Measurements from ENCODE around the gene PTHLH. TPM values are rescaled to one million over a fixed set of nuclear protein-coding genes. Genes with fewer than 3 reads are reported as not detected.

Gene PTHLH
- total RNA-seq, 1 donor from 2014 or later = 7.9 TPM

GRCh38 chr12:27979145-27979544 lies 6.6 kb upstream of the PTHLH start:
- intact Hi-C loops (cut with DNase I) = loop anchor here (5.0 kb wide), 1 partner anchor 1922 kb away; no protein-coding TSS in a partner anchor

GRCh38 chr12:27975222-27976136 lies 2.9 kb upstream of the PTHLH start:
- intact Hi-C loops (cut with DNase I) = loop anchor here (5.0 kb wide), 1 partner anchor 1918 kb away; no protein-coding TSS in a partner anchor
- Histone ChIP-seq H3K27me3 (no peaks in the 10 kb centered on the region), H3K27ac (peak overlapping the region; percentile 32)

More at GRCh38 chr12:27979145-27979544, 6.6 kb upstream of the PTHLH start:
- TF ChIP-seq POLR2A (IDR thresholded peaks at IDR 0.05) (no peak), POLR2AphosphoS5 (IDR thresholded peaks at IDR 0.05; ENCODE audit: insufficient read depth in 1 of 2, low read depth in 1 of 2) (no peak)
- TF ChIP-seq, protein P1, sequence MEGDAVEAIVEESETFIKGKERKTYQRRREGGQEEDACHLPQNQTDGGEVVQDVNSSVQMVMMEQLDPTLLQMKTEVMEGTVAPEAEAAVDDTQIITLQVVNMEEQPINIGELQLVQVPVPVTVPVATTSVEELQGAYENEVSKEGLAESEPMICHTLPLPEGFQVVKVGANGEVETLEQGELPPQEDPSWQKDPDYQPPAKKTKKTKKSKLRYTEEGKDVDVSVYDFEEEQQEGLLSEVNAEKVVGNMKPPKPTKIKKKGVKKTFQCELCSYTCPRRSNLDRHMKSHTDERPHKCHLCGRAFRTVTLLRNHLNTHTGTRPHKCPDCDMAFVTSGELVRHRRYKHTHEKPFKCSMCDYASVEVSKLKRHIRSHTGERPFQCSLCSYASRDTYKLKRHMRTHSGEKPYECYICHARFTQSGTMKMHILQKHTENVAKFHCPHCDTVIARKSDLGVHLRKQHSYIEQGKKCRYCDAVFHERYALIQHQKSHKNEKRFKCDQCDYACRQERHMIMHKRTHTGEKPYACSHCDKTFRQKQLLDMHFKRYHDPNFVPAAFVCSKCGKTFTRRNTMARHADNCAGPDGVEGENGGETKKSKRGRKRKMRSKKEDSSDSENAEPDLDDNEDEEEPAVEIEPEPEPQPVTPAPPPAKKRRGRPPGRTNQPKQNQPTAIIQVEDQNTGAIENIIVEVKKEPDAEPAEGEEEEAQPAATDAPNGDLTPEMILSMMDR (IDR thresholded peaks at IDR 0.05) = no peak
- Histone ChIP-seq H3K4me1 (peaks cover 21% of the 10 kb centered on the region), H3K9me3 (no peaks in the 10 kb centered on the region), H3K4me3 (no peak overlapping the region), H3K27me3 (no peaks in the 10 kb centered on the region), H3K36me3 (no peaks in the 10 kb centered on the region), H3K27ac (no peak overlapping the region)
- DNase-seq (ENCODE audit: extremely low spot score in 2 of 2) = no peak

GRCh38 chr12:27974735-27975221 lies 2.2 kb upstream of the PTHLH start:
- peaks cover 30% of the 10 kb centered on the region for H3K4me1 ChIP-seq
- TF ChIP-seq POLR2A (IDR thresholded peaks at IDR 0.05) = no peak
- TF ChIP-seq, protein P1 (IDR thresholded peaks at IDR 0.05) = no peak
- no peak for TF ChIP-seq POLR2AphosphoS5 (IDR thresholded peaks at IDR 0.05; ENCODE audit: insufficient read depth in 1 of 2, low read depth in 1 of 2)
- H3K4me3 ChIP-seq = peak overlapping the region; percentile 40 to 44
- DNase-seq (ENCODE audit: extremely low spot score in 2 of 2) = no peak
- H3K27me3 ChIP-seq = no peaks in the 10 kb centered on the region
- H3K27ac ChIP-seq = peak overlapping the region; percentile 32
- intact Hi-C loops (cut with DNase I) = loop anchor here (5.0 kb wide), 1 partner anchor 1917 kb away; no protein-coding TSS in a partner anchor
- no peaks in the 10 kb centered on the region for H3K9me3 ChIP-seq
- no peaks in the 10 kb centered on the region for H3K36me3 ChIP-seq

More at GRCh38 chr12:27975222-27976136, 2.9 kb upstream of the PTHLH start:
- H3K36me3 ChIP-seq = no peaks in the 10 kb centered on the region
- no peak for DNase-seq (ENCODE audit: extremely low spot score in 2 of 2)
- peaks cover 30% of the 10 kb centered on the region for H3K4me1 ChIP-seq
- H3K4me3 ChIP-seq = peak overlapping the region; percentile 40 to 44
- no peaks in the 10 kb centered on the region for H3K9me3 ChIP-seq
- no peak for TF ChIP-seq POLR2A (IDR thresholded peaks at IDR 0.05)
- TF ChIP-seq POLR2AphosphoS5 (IDR thresholded peaks at IDR 0.05; ENCODE audit: insufficient read depth in 1 of 2, low read depth in 1 of 2) = no peak
- TF ChIP-seq, protein P1 (IDR thresholded peaks at IDR 0.05) = no peak

GRCh38 chr12:27973487-27973890 lies 956 bp upstream of the PTHLH start:
- Histone ChIP-seq H3K27me3 (no peaks in the 10 kb centered on the region), H3K27ac (no peak overlapping the region), H3K9me3 (no peaks in the 10 kb centered on the region), H3K4me1 (peaks cover 37% of the 10 kb centered on the region), H3K36me3 (no peaks in the 10 kb centered on the region), H3K4me3 (no peak overlapping the region)
- no peak for DNase-seq (ENCODE audit: extremely low spot score in 2 of 2)
- intact Hi-C loops (cut with DNase I) = no loop called here
- TF ChIP-seq POLR2AphosphoS5 (IDR thresholded peaks at IDR 0.05; ENCODE audit: insufficient read depth in 1 of 2, low read depth in 1 of 2) (peak in 1 of 2 donors; percentile 55), POLR2A (IDR thresholded peaks at IDR 0.05) (no peak)

DNA sequence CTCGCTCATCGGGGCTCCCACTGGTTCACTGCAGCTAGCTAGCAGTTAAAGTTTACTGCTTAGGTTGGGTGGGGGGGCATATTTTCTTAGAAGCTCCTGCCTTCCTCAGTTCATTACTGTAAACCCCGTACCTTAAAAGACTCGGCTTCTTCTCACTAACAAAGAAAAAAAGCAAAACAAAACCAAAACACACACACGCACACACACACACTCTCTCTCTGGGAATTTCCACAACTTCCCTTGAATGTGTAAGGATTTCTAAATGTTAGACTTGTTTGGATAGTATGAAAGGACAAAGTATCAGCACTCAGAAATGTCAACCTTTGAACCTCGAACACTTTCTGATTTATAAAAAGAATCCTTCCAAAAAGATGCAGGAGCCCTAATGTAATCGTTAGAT lies 927 bp downstream of the PTHLH start:
- peak overlapping the region; percentile 91 for H3K27ac ChIP-seq
- H3K36me3 ChIP-seq = no peaks in the 10 kb centered on the region
- peaks cover 52% of the 10 kb centered on the region for H3K4me1 ChIP-seq
- H3K9me3 ChIP-seq = no peaks in the 10 kb centered on the region
- peak overlapping the region in 1 of 2 donors; percentile 58 for H3K4me3 ChIP-seq
- DNase-seq (ENCODE audit: extremely low spot score in 2 of 2) = no peak
- H3K27me3 ChIP-seq = no peaks in the 10 kb centered on the region
- TF ChIP-seq POLR2AphosphoS5 (IDR thresholded peaks at IDR 0.05; ENCODE audit: insufficient read depth in 1 of 2, low read depth in 1 of 2) (no peak), POLR2A (IDR thresholded peaks at IDR 0.05) (no peak)
- TF ChIP-seq, protein P1 (IDR thresholded peaks at IDR 0.05) = no peak
- intact Hi-C loops (cut with DNase I) = no loop called here
